ENCODE results near the gene NCAPG2. TPM values are rescaled to one million over a fixed set of nuclear protein-coding genes. Genes with fewer than 3 reads are reported as not detected.
"Not testable (repeated sequence)": the region's sequence is repeated elsewhere in the genome, so short reads cannot be mapped to it uniquely, and the experiment has no call there.

The NCAPG2 gene
- total RNA-seq, 2 experiments from 2014 or later, result 145 to 149 TPM

GRCh38 chr7:158722574-158723237, 18.1 kb upstream of the NCAPG2 start:
- intact Hi-C loops (cut with micrococcal nuclease), result no loop called here
- no peak for DNase-seq
- H3K9me3 Mint-ChIP-seq, result no peaks in the 10 kb centered on the region
- no peak overlapping the region for H3K27ac Mint-ChIP-seq
- no peaks in the 10 kb centered on the region for H3K36me3 Mint-ChIP-seq (ENCODE audit: low read depth)
- H3K27me3 Mint-ChIP-seq (ENCODE audit: low read depth), result no peaks in the 10 kb centered on the region
- CTCF ChIA-PET, result interaction anchor here (0.7 to 1.0 kb wide), 2 partner anchors 16 to 254 kb away, joined by 3 read pairs; no protein-coding TSS in a partner anchor
- no peak overlapping the region for H3K4me3 Mint-ChIP-seq
- H3K4me1 Mint-ChIP-seq (ENCODE audit: low read depth), result no peaks in the 10 kb centered on the region

- CTCF ChIA-PET, result interaction anchor here (1.7 kb wide), 1 partner anchor 11 kb away, joined by 3 read pairs; no protein-coding TSS in a partner anchor
- Mint-ChIP-seq H3K9me3 (no peaks in the 10 kb centered on the region), H3K36me3 (ENCODE audit: low read depth) (no peaks in the 10 kb centered on the region), H3K27ac (no peak overlapping the region), H3K4me3 (no peak overlapping the region), H3K4me1 (ENCODE audit: low read depth) (no peaks in the 10 kb centered on the region), H3K27me3 (ENCODE audit: low read depth) (no peaks in the 10 kb centered on the region)
- intact Hi-C loops (cut with micrococcal nuclease), result no loop called here
- no peak for DNase-seq
These were observed 15.5 kb upstream of the NCAPG2 start for GRCh38 chr7:158720112-158720511.

DNA sequence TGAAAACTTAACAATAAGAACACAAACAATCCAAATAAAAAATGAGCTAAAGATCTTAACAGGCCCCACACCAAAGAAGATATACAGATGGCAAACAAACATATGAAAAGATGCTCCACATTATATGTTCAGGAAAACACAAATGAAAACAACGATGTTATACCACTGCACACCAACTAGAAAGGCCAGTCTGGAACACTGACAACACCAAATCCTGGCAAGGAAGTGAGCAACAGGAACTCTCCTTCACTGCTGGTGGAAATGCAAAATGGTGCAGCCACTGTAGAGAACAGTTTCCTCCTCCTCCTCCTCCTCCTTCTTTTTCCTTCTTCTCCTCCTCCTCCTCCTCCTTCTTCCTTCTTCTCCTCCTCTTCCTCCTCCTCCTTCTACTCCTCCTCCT, 12.2 kb upstream of the NCAPG2 start:
- Mint-ChIP-seq H3K27me3 (ENCODE audit: low read depth) (peaks cover 2% of the 10 kb centered on the region), H3K36me3 (ENCODE audit: low read depth) (no peaks in the 10 kb centered on the region), H3K27ac (no peak overlapping the region), H3K4me3 (no peak overlapping the region), H3K9me3 (no peaks in the 10 kb centered on the region), H3K4me1 (ENCODE audit: low read depth) (peaks cover 4% of the 10 kb centered on the region)
- DNase-seq, result no peak
- CTCF ChIA-PET, result no interaction called here
- intact Hi-C loops (cut with micrococcal nuclease), result no loop called here

DNA sequence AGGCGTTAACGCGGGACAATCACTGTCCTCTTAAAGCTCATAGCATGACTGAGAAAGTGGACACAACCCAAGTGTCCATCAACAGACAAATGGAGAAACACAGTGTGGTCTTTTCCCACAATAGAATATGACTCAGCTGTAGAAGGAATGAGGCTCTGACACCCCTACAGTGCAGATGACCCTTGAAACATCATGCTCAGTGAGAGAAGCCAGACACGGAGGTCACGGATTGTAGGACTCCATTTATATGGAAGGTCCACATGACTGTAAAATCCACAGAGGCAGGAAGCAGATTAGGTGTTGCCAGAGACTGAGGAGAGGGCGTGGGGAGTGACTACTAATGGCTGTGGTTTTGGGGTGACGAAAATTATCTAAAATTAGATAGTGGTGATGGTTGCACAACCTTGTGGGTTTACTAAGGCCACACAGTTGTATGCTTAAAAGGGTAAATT, 6.1 kb upstream of the NCAPG2 start:
- no peaks in the 10 kb centered on the region for H3K36me3 Mint-ChIP-seq (ENCODE audit: low read depth)
- H3K27ac Mint-ChIP-seq, result no peak overlapping the region
- no peak overlapping the region for H3K4me3 Mint-ChIP-seq
- H3K4me1 Mint-ChIP-seq (ENCODE audit: low read depth), result peaks cover 9% of the 10 kb centered on the region
- H3K27me3 Mint-ChIP-seq (ENCODE audit: low read depth), result peaks cover 2% of the 10 kb centered on the region
- no peak for DNase-seq
- CTCF ChIA-PET, result interaction anchor here (0.6 kb wide), 1 partner anchor 267 kb away, joined by 3 read pairs; no protein-coding TSS in a partner anchor
- peaks cover 3% of the 10 kb centered on the region for H3K9me3 Mint-ChIP-seq
- intact Hi-C loops (cut with micrococcal nuclease), result no loop called here

DNA sequence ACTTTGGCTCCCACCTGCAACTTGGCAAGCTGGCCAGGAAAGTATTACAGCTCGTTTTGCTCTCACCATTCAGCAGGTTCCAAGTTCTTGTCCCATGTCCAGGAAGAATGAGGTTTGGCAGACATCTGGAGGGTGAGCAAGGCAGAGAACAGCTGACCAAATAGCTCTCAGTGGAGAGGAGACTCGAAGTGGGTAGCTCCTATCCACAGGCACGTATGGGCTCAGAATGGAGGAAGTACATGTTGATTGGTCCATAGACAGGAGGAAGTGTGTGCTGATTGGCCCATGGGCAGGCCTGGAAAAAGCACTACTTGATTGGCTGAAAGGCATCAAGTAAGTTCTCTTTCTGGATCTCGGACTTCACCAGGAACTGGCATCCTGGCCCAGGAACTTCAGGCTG, 3.0 kb upstream of the NCAPG2 start:
- Mint-ChIP-seq H3K4me3 (no peak overlapping the region), H3K36me3 (ENCODE audit: low read depth) (peaks cover 8% of the 10 kb centered on the region), H3K4me1 (ENCODE audit: low read depth) (peaks cover 23% of the 10 kb centered on the region), H3K9me3 (peaks cover 3% of the 10 kb centered on the region), H3K27me3 (ENCODE audit: low read depth) (peaks cover 2% of the 10 kb centered on the region), H3K27ac (no peak overlapping the region)
- intact Hi-C loops (cut with micrococcal nuclease), result no loop called here
- CTCF ChIA-PET, result interaction anchor here (0.8 to 1.1 kb wide), 2 partner anchors 18 to 269 kb away, joined by 3 to 4 read pairs; no protein-coding TSS in a partner anchor
- no peak for DNase-seq

DNA sequence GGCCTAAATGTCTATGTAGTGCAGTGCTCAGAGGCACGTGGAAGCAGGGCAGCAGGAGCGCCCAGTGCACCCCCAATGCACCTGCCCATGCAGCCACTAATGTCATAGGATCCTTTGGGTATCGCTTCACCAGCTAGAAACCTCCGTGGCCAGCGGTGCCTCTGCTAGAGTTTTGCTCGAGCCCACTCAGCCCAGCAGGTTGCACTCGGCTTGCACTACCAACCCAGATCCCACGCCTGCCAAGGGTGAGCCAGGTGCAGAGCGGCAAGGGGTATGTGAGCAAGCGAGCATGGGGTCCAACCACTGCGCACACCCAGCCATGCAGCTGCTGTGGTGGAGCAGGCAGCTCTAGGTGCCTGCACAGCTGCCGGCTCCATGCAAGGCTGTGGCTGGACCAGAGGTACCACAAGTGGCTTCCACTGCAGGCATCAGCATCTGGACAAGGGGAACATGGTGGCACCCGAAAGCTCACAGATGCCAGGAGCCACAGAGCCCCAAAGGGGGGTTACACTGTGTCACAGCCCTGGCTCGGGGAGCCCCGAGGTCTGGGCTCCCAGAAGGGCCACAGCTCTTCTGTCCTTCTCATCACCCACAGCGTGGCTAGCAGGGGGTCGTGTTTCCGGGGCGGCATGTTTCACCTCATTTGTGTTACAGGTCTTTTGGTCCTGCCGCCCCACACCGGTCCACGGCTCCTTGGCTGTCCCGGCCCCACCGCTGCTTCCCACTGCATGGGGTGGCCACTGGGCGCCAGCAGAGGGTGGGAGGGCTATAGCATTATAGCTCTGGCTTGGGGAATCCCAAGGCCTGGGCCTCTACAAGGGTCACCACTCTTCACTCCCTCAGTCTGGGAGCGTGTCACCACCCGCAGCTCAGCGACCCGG, 2.3 kb upstream of the NCAPG2 start:
- H3K27me3 Mint-ChIP-seq (ENCODE audit: low read depth), result peaks cover under 1% of the 10 kb centered on the region
- H3K27ac Mint-ChIP-seq, result no peak overlapping the region
- peaks cover 11% of the 10 kb centered on the region for H3K36me3 Mint-ChIP-seq (ENCODE audit: low read depth)
- peaks cover 24% of the 10 kb centered on the region for H3K4me1 Mint-ChIP-seq (ENCODE audit: low read depth)
- intact Hi-C loops (cut with micrococcal nuclease), result no loop called here
- CTCF ChIA-PET, result interaction anchor here (0.8 to 1.4 kb wide), 4 partner anchors 15 to 269 kb away, joined by 3 to 4 read pairs (median 4); no protein-coding TSS in a partner anchor
- no peak for DNase-seq
- peaks cover 3% of the 10 kb centered on the region for H3K9me3 Mint-ChIP-seq
- no peak overlapping the region for H3K4me3 Mint-ChIP-seq

GRCh38 chr7:158706273-158706704, 1.7 kb upstream of the NCAPG2 start:
- CTCF ChIA-PET, result interaction anchor here (0.9 to 1.4 kb wide), 2 partner anchors 16 to 114 kb away, joined by 3 to 4 read pairs; no protein-coding TSS in a partner anchor
- DNase-seq, result no peak
- Mint-ChIP-seq H3K4me1 (ENCODE audit: low read depth) (peaks cover 29% of the 10 kb centered on the region), H3K9me3 (peaks cover 3% of the 10 kb centered on the region), H3K4me3 (peak overlapping the region; percentile 22), H3K27ac (no peak overlapping the region), H3K36me3 (ENCODE audit: low read depth) (peaks cover 17% of the 10 kb centered on the region), H3K27me3 (ENCODE audit: low read depth) (no peaks in the 10 kb centered on the region)
- intact Hi-C loops (cut with micrococcal nuclease), result no loop called here

DNA sequence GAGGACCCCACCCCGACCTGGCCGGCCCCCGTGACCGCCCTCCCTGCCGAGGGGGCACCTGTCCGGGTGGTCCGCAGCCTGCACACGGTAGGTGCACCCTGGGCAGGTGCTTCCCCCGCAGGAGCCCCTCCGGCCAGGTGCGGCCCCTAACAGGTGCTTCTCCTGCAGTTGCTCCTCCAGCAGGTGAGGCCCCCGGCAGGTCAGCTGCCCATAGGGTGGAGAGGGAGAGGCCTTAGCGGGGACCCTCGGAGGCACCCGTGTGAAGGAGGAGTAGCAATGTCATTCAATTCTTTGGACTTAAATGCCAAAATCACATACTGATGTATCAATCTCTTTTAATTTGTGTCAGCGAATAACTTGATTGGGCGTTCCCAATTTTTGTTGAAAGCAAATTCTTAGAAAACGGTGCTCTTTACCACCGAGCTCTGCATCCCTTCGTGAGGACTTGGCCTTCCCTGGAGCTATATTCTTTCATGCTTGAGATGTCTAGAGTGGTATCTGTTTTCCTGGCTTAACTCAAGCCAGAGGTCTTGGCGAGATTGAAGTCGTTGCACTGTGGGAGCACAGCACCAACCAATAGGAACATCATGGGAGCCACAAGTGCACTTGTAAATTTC, 738 bp upstream of the NCAPG2 start:
- H3K36me3 Mint-ChIP-seq (ENCODE audit: low read depth), result peaks cover 25% of the 10 kb centered on the region
- no peaks in the 10 kb centered on the region for H3K27me3 Mint-ChIP-seq (ENCODE audit: low read depth)
- DNase-seq, result no peak
- peaks cover 3% of the 10 kb centered on the region for H3K9me3 Mint-ChIP-seq
- peak overlapping the region; percentile 17 for H3K27ac Mint-ChIP-seq
- CTCF ChIA-PET, result interaction anchor here (0.6 to 2.2 kb wide), 5 partner anchors 35 to 272 kb away, joined by 3 to 8 read pairs (median 3); no protein-coding TSS in a partner anchor
- intact Hi-C loops (cut with micrococcal nuclease), result loop anchor here (2.0 kb wide), 1 partner anchor 271 kb away; no protein-coding TSS in a partner anchor
- peak overlapping the region; percentile 82 for H3K4me3 Mint-ChIP-seq
- H3K4me1 Mint-ChIP-seq (ENCODE audit: low read depth), result peaks cover 38% of the 10 kb centered on the region

- DNase-seq; H3K9me3 Mint-ChIP-seq; H3K27me3 Mint-ChIP-seq (ENCODE audit: low read depth): not testable (repeated sequence)
- CTCF ChIA-PET, result interaction anchor here (1.1 to 2.2 kb wide), 3 partner anchors 36 to 273 kb away, joined by 3 to 8 read pairs (median 3); no protein-coding TSS in a partner anchor
- Mint-ChIP-seq H3K4me3 (peak overlapping the region; percentile 82), H3K27ac (peak overlapping the region; percentile 85), H3K4me1 (ENCODE audit: low read depth) (peaks cover 38% of the 10 kb centered on the region), H3K36me3 (ENCODE audit: low read depth) (peaks cover 32% of the 10 kb centered on the region)
- intact Hi-C loops (cut with micrococcal nuclease), result loop anchor here (1.0 to 2.0 kb wide), 4 partner anchors 48 to 273 kb away; partner anchors contain the start of genes DYNC2I1 and ESYT2
These were observed 703 bp downstream of the NCAPG2 start for GRCh38 chr7:158703679-158704523.

GRCh38 chr7:158702944-158703343, 1.7 kb downstream of the NCAPG2 start:
- Mint-ChIP-seq H3K27me3 (ENCODE audit: low read depth) (no peaks in the 10 kb centered on the region), H3K36me3 (ENCODE audit: low read depth) (peaks cover 37% of the 10 kb centered on the region), H3K4me1 (ENCODE audit: low read depth) (peaks cover 38% of the 10 kb centered on the region), H3K4me3 (peak overlapping the region; percentile 82), H3K9me3 (peaks cover under 1% of the 10 kb centered on the region), H3K27ac (no peak overlapping the region)
- CTCF ChIA-PET, result no interaction called here
- DNase-seq, result no peak
- intact Hi-C loops (cut with micrococcal nuclease), result no loop called here

DNA sequence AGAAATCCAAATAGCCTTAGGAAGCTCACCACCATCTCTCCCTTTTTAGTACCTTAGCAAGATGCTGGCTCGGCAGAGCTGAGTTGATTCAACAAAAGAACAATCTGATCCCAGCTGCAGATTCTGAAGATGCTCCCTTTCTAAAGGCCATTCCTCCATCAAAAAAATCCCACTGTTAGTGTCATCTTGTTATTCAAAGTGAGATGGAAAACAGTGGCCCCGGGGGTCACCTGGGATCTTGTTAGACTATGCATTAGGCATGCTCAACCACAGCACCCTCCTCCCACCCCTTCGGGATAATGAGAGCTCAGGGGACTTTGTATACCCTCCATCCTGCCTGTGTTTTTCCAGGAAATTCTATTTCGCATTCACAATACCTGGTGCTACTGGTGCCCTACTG, 2.4 kb downstream of the NCAPG2 start:
- peak overlapping the region; percentile 13 for H3K27ac Mint-ChIP-seq
- no peaks in the 10 kb centered on the region for H3K9me3 Mint-ChIP-seq
- no peak for DNase-seq
- H3K4me1 Mint-ChIP-seq (ENCODE audit: low read depth), result peaks cover 38% of the 10 kb centered on the region
- intact Hi-C loops (cut with micrococcal nuclease), result no loop called here
- CTCF ChIA-PET, result no interaction called here
- no peak overlapping the region for H3K4me3 Mint-ChIP-seq
- H3K36me3 Mint-ChIP-seq (ENCODE audit: low read depth), result peaks cover 37% of the 10 kb centered on the region
- H3K27me3 Mint-ChIP-seq (ENCODE audit: low read depth), result no peaks in the 10 kb centered on the region

Measured in activated naive CD4-positive, alpha-beta T cell treated with anti-CD3 and anti-CD28 coated beads for 36 hours (primary cell).